GM03348 (cell line): ENCODE data around the gene TLCD3A.
"Not testable (repeated sequence)": the region's sequence is repeated elsewhere in the genome, so short reads cannot be mapped to it uniquely, and the experiment has no call there.

Source experiments
- DNase-seq: peaks from one replicate; pipeline ENCODE4 v3.0.0; 2012; ENCODE audit warnings: low spot score

Gene TLCD3A

GRCh38 chr17:789160-789840 is 56.9 kb downstream of the TLCD3A start:
- DNase-seq, result no peak

DNA sequence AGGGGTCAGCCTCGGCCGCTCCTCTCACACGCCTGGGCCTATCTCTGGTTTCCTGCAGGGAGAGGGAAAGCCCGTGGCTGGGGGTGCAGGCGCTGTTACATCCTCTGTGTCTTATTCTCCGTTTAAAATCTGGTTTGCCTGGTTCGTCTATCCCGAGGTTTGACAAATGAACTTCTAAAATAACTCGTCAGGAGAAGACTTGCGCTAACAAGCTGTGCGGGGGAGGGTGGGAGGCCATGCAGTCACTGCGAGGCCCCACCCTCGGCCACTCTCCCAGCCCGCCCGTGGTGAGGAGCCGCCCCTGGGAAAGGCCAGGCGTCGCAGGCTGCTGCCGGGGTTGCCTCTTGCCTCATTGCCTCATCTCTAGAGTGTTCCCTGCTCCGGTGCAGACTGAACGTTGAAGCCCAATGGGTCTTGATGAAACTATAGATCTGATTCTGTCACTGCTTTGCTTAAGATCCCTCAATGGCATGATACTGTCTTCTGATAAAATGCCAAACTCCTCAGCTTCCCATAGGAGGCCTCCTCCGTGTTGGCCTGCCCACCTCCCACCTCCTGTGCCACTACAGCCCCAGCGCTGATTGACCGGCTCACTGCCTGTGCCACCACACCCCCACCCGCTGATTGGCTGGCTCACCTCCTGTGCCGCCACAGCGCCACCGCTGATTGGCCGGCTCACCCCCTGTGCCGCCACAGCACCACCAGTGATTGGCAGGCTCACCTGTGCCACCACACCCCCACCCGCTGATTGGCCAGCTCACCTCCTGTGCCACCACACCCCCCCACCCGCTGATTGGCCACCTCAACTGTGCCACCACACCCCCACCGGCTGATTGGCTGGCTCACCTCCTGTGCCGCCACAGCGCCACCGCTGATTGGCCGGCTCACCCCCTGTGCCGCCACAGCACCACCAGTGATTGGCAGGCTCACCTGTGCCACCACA is 57.8 kb downstream of the TLCD3A start:
- not testable (repeated sequence) for DNase-seq

GRCh38 chr17:790874-791247 is 58.5 kb downstream of the TLCD3A start:
- DNase-seq, result not testable (repeated sequence)

- DNase-seq, result no peak
Observed at GRCh38 chr17:791829-792228, 59.4 kb downstream of the TLCD3A start.

GRCh38 chr17:792277-792676 is 59.9 kb downstream of the TLCD3A start:
- no peak for DNase-seq
